Measurements from ENCODE around the gene RPS25. TPM values are rescaled to one million over a fixed set of nuclear protein-coding genes. Genes with fewer than 3 reads are reported as not detected.
"Not testable (repeated sequence)": the region's sequence is repeated elsewhere in the genome, so short reads cannot be mapped to it uniquely, and the experiment has no call there.

Gene RPS25
- total and polyA plus RNA-seq, 4 donors: 451 to 1,390 (median 695) TPM

DNA sequence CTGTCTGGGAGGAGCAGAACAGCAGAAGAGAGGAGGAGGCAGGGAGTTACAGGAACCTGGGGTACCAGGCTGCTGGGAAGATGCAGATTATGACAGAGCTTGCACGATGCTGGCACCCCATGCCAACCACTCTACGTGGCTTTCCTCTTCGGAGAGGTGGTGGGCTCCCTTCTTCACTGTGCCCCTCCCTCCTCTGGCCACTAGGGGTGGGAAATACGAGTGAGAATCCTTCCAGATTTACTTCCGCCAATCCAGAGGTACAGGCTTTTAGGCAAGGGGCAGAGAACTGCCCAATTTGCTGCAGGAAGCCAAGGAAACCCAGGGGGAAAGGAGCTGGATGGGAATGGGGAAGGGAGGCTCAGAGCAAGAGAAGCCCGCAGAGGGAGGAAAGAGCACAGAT lies 26.6 kb upstream of the RPS25 start:
- Histone ChIP-seq H3K27me3 (ENCODE audit: control insufficient read depth, insufficient read depth, low read length) (no peaks in the 10 kb centered on the region), H3K4me1 (ENCODE audit: control insufficient read depth, insufficient read depth, low read length) (no peaks in the 10 kb centered on the region), H3K36me3 (ENCODE audit: control insufficient read depth, insufficient read depth, low read length) (peaks cover 53% of the 10 kb centered on the region), H3K9me3 (ENCODE audit: control insufficient read depth, insufficient read depth, low read length) (no peaks in the 10 kb centered on the region), H3K27ac (ENCODE audit: low read depth, low read length) (no peak overlapping the region), H3K4me3 (ENCODE audit: low read depth, low read length) (no peak overlapping the region)
- DNase-seq (ENCODE audit: low read depth in 4 of 6, low spot score in 6 of 6): no peak
- 75% methylated on average over 2 of the region's 6 CpGs for WGBS (ENCODE audit: insufficient coverage)

DNA sequence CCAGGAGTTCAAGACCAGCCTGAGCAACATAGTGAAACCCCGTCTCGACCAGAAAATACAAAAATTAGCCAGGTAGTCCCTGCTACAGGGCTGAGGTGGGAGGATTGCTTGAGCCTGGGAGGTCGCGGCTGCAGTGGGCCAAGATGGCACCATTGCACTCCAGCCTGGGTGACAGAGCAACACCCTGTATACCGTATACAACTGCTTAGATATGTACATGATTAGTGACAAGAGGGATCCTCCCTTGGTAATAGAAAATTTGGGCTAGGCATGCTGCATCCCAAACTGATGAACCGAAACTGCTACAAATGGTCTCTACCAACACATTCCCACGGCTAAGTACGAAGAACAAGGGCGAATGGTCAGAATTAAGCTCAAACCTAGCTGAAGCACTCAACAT lies 24.8 kb upstream of the RPS25 start:
- no peaks in the 10 kb centered on the region for H3K27me3 ChIP-seq (ENCODE audit: control insufficient read depth, insufficient read depth, low read length)
- H3K36me3 ChIP-seq (ENCODE audit: control insufficient read depth, insufficient read depth, low read length): peaks cover 35% of the 10 kb centered on the region
- H3K9me3 ChIP-seq (ENCODE audit: control insufficient read depth, insufficient read depth, low read length): no peaks in the 10 kb centered on the region
- no peak for DNase-seq (ENCODE audit: low read depth in 4 of 6, low spot score in 6 of 6)
- 97% methylated on average over 4 of the region's 9 CpGs for WGBS (ENCODE audit: insufficient coverage)
- no peak overlapping the region for H3K27ac ChIP-seq (ENCODE audit: low read depth, low read length)
- H3K4me1 ChIP-seq (ENCODE audit: control insufficient read depth, insufficient read depth, low read length): no peaks in the 10 kb centered on the region
- no peak overlapping the region for H3K4me3 ChIP-seq (ENCODE audit: low read depth, low read length)

DNA sequence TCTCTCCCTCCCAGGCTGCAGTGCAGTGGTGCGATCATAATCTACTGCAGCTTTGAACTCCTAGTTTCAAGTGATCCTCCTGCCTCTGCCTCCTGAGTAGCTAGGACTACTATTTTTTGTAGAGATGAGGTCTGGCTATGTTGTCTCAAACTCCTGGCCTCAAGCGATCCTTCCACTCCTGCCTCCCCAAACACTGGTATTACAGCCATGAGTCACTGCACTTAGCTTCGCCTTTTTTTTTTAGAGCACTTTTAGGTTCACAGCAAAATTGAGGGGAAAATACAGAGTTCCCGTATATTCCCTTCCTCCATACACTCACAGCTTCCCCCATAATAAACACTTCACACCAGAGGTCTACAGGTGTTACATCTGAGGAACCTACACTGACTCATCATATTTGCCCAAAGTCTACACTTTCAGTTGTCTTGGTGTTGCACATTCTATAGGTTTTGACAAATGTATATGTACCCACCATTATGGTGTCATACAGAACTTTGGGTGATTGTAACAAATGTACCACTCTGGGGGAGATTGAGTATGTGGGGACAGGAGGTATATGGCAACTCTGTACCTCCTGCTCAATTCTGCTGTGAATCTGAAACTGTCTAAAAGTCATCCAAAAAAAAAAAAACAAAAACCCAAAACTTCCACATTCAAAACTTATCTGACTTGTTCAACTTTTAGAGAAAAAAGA lies 23.8 kb upstream of the RPS25 start:
- WGBS (ENCODE audit: insufficient coverage): 100% methylated on average over 2 of the region's 4 CpGs
- H3K27me3 ChIP-seq (ENCODE audit: control insufficient read depth, insufficient read depth, low read length): no peaks in the 10 kb centered on the region
- no peak overlapping the region for H3K4me3 ChIP-seq (ENCODE audit: low read depth, low read length)
- H3K36me3 ChIP-seq (ENCODE audit: control insufficient read depth, insufficient read depth, low read length): peaks cover 26% of the 10 kb centered on the region
- no peak overlapping the region for H3K27ac ChIP-seq (ENCODE audit: low read depth, low read length)
- no peaks in the 10 kb centered on the region for H3K9me3 ChIP-seq (ENCODE audit: control insufficient read depth, insufficient read depth, low read length)
- no peaks in the 10 kb centered on the region for H3K4me1 ChIP-seq (ENCODE audit: control insufficient read depth, insufficient read depth, low read length)
- no peak for DNase-seq (ENCODE audit: low read depth in 4 of 6, low spot score in 6 of 6)

DNA sequence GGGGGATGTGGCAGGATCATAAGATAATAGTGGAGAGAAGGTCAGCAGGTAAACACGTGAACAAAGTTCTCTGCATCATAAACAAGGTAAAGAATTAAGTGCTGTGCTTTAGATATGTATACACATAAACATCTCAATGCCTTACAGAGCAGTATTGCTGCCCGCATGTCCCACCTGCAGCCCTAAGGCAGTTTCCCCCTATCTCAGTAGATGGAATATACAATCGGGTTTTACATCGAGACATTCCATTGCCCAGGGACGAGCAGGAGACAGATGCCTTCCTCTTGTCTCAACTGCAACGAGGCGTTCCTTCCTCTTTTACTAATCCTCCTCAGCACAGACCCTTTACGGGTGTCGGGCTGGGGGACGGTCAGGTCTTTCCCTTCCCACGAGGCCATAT lies 21.3 kb upstream of the RPS25 start:
- WGBS (ENCODE audit: insufficient coverage): no CpG with 5 or more reads among the region's 11 CpGs
- H3K9me3 ChIP-seq (ENCODE audit: control insufficient read depth, insufficient read depth, low read length); H3K36me3 ChIP-seq (ENCODE audit: control insufficient read depth, insufficient read depth, low read length); H3K4me1 ChIP-seq (ENCODE audit: control insufficient read depth, insufficient read depth, low read length); H3K4me3 ChIP-seq (ENCODE audit: low read depth, low read length); H3K27ac ChIP-seq (ENCODE audit: low read depth, low read length); DNase-seq (ENCODE audit: low read depth in 4 of 6, low spot score in 6 of 6); H3K27me3 ChIP-seq (ENCODE audit: control insufficient read depth, insufficient read depth, low read length): not testable (repeated sequence)

DNA sequence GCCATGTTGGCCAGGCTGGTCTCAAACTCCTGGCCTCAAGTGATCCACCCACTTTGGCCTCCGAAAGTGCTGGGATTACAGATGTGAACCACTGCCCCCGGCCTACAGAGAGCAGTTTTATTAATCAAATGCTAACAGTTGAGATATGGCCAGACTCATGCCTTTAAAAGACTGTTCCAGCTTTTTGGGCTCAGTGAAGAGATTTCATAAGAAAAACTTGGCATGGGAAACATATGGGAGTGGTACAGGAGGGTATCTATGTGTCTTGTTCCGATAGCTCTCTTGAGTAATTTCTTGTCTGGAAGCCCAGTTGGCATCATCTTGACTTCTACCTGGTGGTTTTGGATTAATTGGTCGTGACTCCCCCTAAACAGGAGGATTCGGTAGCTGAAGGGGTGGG lies 20.7 kb upstream of the RPS25 start:
- Histone ChIP-seq H3K9me3 (ENCODE audit: control insufficient read depth, insufficient read depth, low read length) (no peaks in the 10 kb centered on the region), H3K4me1 (ENCODE audit: control insufficient read depth, insufficient read depth, low read length) (no peaks in the 10 kb centered on the region), H3K27me3 (ENCODE audit: control insufficient read depth, insufficient read depth, low read length) (no peaks in the 10 kb centered on the region), H3K27ac (ENCODE audit: low read depth, low read length) (no peak overlapping the region), H3K36me3 (ENCODE audit: control insufficient read depth, insufficient read depth, low read length) (no peaks in the 10 kb centered on the region), H3K4me3 (ENCODE audit: low read depth, low read length) (no peak overlapping the region)
- DNase-seq (ENCODE audit: low read depth in 4 of 6, low spot score in 6 of 6): no peak
- WGBS (ENCODE audit: insufficient coverage): 91% methylated on average over 2 of the region's 5 CpGs

DNA sequence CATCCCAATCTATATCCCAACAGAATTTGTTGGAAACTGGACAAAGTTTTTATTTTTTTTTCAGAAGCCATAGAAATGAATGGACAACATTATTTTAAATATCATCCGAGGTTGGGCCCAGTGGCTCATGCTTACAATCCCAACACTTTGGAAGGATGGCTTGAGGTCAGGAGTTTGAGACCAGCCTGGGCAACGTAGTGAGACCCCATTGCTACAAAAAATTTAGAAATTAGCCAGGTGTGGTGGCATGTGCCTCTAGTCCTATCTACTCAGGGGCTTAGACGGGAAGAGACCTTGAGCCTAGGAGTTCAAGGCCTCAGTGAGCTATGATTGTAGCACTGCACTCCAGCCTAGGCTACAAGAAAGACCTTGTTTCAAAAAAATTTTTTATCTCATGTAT lies 16.7 kb upstream of the RPS25 start:
- peaks cover 14% of the 10 kb centered on the region for H3K4me1 ChIP-seq (ENCODE audit: control insufficient read depth, insufficient read depth, low read length)
- H3K27ac ChIP-seq (ENCODE audit: low read depth, low read length): no peak overlapping the region
- no peak for DNase-seq (ENCODE audit: low read depth in 4 of 6, low spot score in 6 of 6)
- WGBS (ENCODE audit: insufficient coverage): 100% methylated on average over 1 of the region's 3 CpGs
- no peaks in the 10 kb centered on the region for H3K27me3 ChIP-seq (ENCODE audit: control insufficient read depth, insufficient read depth, low read length)
- no peaks in the 10 kb centered on the region for H3K9me3 ChIP-seq (ENCODE audit: control insufficient read depth, insufficient read depth, low read length)
- no peaks in the 10 kb centered on the region for H3K36me3 ChIP-seq (ENCODE audit: control insufficient read depth, insufficient read depth, low read length)
- H3K4me3 ChIP-seq (ENCODE audit: low read depth, low read length): no peak overlapping the region

DNA sequence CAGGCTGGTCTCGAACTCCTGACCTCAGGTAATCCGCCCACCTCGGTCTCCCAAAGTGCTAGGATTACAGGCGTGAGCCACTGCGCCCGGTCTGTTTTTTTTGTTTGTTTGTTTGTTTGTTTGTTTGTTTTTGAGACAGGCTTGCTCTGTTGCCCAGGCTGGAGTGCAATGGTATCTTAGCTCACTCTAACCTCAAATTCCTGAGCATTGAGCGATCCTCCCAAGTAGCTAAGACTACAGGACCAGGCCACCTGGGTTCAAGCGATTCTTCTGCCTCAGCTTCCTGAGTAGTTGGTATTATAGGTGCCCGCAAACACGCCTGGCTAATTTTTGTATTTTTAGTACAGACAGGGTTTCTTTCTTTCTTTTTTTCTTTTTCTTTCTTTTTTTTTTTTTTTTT lies 15.3 kb upstream of the RPS25 start:
- H3K27me3 ChIP-seq (ENCODE audit: control insufficient read depth, insufficient read depth, low read length); DNase-seq (ENCODE audit: low read depth in 4 of 6, low spot score in 6 of 6); H3K4me3 ChIP-seq (ENCODE audit: low read depth, low read length); H3K36me3 ChIP-seq (ENCODE audit: control insufficient read depth, insufficient read depth, low read length); H3K27ac ChIP-seq (ENCODE audit: low read depth, low read length); H3K9me3 ChIP-seq (ENCODE audit: control insufficient read depth, insufficient read depth, low read length): not testable (repeated sequence)
- H3K4me1 ChIP-seq (ENCODE audit: control insufficient read depth, insufficient read depth, low read length): peaks cover 28% of the 10 kb centered on the region
- WGBS (ENCODE audit: insufficient coverage): 93% methylated on average over 3 of the region's 10 CpGs

DNA sequence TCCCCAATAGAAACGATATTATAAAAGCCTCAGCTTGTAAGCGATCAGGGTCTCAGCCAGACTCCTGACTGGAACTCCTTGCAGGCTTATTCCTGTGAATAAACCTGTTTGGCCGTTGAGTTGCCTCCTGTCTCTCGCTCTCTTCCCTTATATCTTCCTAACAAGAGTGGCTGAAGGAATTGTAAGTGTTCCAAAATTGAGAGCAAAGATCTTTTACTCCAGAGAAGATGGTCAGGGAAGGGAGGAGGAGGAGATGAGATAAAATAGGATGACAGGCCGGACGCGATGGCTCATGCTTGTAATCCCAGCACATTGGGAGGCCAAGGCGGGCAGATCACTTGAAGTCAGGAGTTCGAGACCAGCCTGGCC lies 13.8 kb upstream of the RPS25 start:
- no peak for DNase-seq (ENCODE audit: low read depth in 4 of 6, low spot score in 6 of 6)
- WGBS (ENCODE audit: insufficient coverage): 50% methylated on average over 1 of the region's 9 CpGs

DNA sequence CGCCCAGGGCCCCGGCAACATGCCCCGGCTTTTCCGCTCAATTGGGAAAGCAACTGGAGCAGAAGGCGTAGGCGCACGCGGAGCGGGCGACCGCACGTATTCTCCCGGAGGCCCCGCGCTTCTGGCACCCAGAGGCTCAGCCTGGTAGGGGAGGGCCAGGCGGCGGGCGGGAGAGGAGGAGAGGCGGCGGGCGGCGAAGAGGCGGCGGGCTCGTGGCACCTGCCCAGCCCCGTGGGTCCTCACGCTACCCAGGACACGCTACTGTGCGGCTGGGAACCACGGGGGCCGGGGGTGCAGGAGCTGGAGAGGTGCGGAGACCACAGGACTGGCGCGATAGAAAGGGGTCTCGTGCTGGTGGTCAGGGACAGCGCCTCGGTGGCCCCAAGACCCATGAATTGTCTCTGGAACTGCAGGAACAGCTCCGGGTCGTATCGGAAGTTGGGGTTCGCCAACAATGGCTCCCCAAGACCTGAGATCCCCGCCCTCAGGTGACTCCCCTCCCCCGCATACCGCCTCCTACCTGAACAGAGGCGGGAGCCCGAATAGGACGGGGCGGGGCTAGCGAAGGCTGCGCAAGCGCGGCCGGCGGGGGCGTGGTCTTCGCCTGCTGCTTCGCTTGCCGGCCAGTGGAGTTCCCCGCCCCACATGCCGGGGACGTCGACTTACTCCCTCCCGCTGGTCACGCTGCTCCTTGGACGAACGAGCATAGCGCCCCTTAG lies 12.3 kb upstream of the RPS25 start, which contains the start of gene SLC37A4:
Gene SLC37A4 (minus strand): TSS at position 549 of the 719 bp plus-strand sequence.
- H3K27ac ChIP-seq (ENCODE audit: low read depth, low read length): peak within 1 kb of the TSS; percentile 64

More for the DNA sequence above, 13.8 kb upstream of the RPS25 start:
- H3K27ac ChIP-seq (ENCODE audit: low read depth, low read length): no peak overlapping the region
- peaks cover 18% of the 10 kb centered on the region for H3K36me3 ChIP-seq (ENCODE audit: control insufficient read depth, insufficient read depth, low read length)
- no peaks in the 10 kb centered on the region for H3K27me3 ChIP-seq (ENCODE audit: control insufficient read depth, insufficient read depth, low read length)
- no peaks in the 10 kb centered on the region for H3K9me3 ChIP-seq (ENCODE audit: control insufficient read depth, insufficient read depth, low read length)
- H3K4me1 ChIP-seq (ENCODE audit: control insufficient read depth, insufficient read depth, low read length): peaks cover 29% of the 10 kb centered on the region
- no peak overlapping the region for H3K4me3 ChIP-seq (ENCODE audit: low read depth, low read length)

DNA sequence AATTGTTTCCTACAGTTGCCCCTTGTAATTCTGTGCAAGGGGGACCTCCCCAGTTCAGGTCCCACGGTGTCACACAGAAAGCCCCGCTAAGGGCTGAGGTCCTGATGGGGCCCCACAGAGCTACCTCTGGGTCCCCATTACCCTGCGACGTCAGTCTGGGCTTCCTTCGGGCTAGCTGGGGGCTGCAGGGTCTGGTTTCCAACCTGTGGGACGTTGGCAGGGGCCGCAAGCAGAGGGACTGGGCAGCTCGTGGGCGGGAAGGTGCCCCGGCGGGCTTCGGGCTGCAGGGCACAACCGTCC lies 11.8 kb upstream of the RPS25 start:
- H3K36me3 ChIP-seq (ENCODE audit: control insufficient read depth, insufficient read depth, low read length): peaks cover 36% of the 10 kb centered on the region
- DNase-seq (ENCODE audit: low read depth in 4 of 6, low spot score in 6 of 6): no peak
- peak overlapping the region; percentile 64 for H3K27ac ChIP-seq (ENCODE audit: low read depth, low read length)
- H3K9me3 ChIP-seq (ENCODE audit: control insufficient read depth, insufficient read depth, low read length): no peaks in the 10 kb centered on the region
- WGBS (ENCODE audit: insufficient coverage): 1% methylated on average over 13 of the region's 13 CpGs
- H3K4me3 ChIP-seq (ENCODE audit: low read depth, low read length): peak overlapping the region; percentile 87
- H3K4me1 ChIP-seq (ENCODE audit: control insufficient read depth, insufficient read depth, low read length): peaks cover 29% of the 10 kb centered on the region
- no peaks in the 10 kb centered on the region for H3K27me3 ChIP-seq (ENCODE audit: control insufficient read depth, insufficient read depth, low read length)

More for the DNA sequence above, 12.3 kb upstream of the RPS25 start, which contains the start of gene SLC37A4:
- H3K9me3 ChIP-seq (ENCODE audit: control insufficient read depth, insufficient read depth, low read length): no peaks in the 10 kb centered on the region
- peaks cover 31% of the 10 kb centered on the region for H3K36me3 ChIP-seq (ENCODE audit: control insufficient read depth, insufficient read depth, low read length)
- H3K27me3 ChIP-seq (ENCODE audit: control insufficient read depth, insufficient read depth, low read length): no peaks in the 10 kb centered on the region
- peak; percentile 78 to 98 (median 87) for DNase-seq (ENCODE audit: low read depth in 4 of 6, low spot score in 6 of 6)
- under 1% methylated on average over 63 of the region's 67 CpGs for WGBS (ENCODE audit: insufficient coverage)
- peak within 1 kb of the TSS; percentile 87 for H3K4me3 ChIP-seq (ENCODE audit: low read depth, low read length)
- H3K4me1 ChIP-seq (ENCODE audit: control insufficient read depth, insufficient read depth, low read length): peaks cover 29% of the 10 kb centered on the region

Measured in spinal cord (tissue), 10 donors.